H1 (cell line): ENCODE results near the gene MFSD2A.

Source experiments
- CHD1 ChIP-seq: IDR thresholded peaks from 2 replicates; pipeline ENCODE4 v1.6.1; 2012; ENCODE audit warnings: low read depth, low read length, improper control_type of control experiment
- CTCF ChIP-seq, 3 experiments: IDR thresholded peaks; 1 replicate in 2 of 3; 2 replicates in 1 of 3; pipeline versions ENCODE4 v1.5.1 to v1.6.1; 2011; ENCODE audit warnings: low read length in 3 of 3, mild to moderate bottlenecking in 3 of 3, inconsistent platforms in 2 of 3, low read depth in 1 of 3, moderate library complexity in 1 of 3; ENCODE audit not compliant: insufficient read depth in 1 of 3; ENCODE audit errors: control extremely low read depth in 1 of 3
- EGR1 ChIP-seq: IDR thresholded peaks from 2 replicates; pipeline ENCODE4 v1.6.1; 2011; ENCODE audit warnings: low read depth, low read length, borderline replicate concordance
- EP300 ChIP-seq, 2 experiments: IDR thresholded peaks; 1 replicate in 1 of 2; 2 replicates in 1 of 2; pipeline ENCODE4 v1.6.1; 2011 to 2012; ENCODE audit warnings: low read depth in 2 of 2, low read length in 2 of 2, mild to moderate bottlenecking in 2 of 2, borderline replicate concordance in 1 of 2, inconsistent platforms in 1 of 2, moderate library complexity in 1 of 2
- JUND ChIP-seq: IDR thresholded peaks from 2 replicates; pipeline ENCODE4 v1.6.1; 2011; ENCODE audit warnings: mild to moderate bottlenecking, improper control_type of control experiment, low read length
- MAX ChIP-seq: IDR thresholded peaks from 2 replicates; pipeline ENCODE4 v1.6.1; 2012; ENCODE audit warnings: inconsistent platforms
- RFX5 ChIP-seq: IDR thresholded peaks from 2 replicates; pipeline ENCODE4 v1.6.1; 2011; ENCODE audit warnings: low read depth, low read length, improper control_type of control experiment, borderline replicate concordance
- SRF ChIP-seq: IDR thresholded peaks from 2 replicates; pipeline ENCODE4 v1.6.1; 2011; ENCODE audit warnings: mild to moderate bottlenecking, low read depth, low read length, moderate library complexity
- TAF7 ChIP-seq: optimal IDR thresholded peaks from 2 replicates; pipeline ENCODE3; 2011; ENCODE audit warnings: low read depth, mild to moderate bottlenecking, inconsistent platforms, low read length, moderate library complexity, borderline replicate concordance
- TBP ChIP-seq: IDR thresholded peaks from 2 replicates; pipeline ENCODE4 v1.6.1; 2011; ENCODE audit warnings: low read depth, low read length, improper control_type of control experiment
- ZNF274 ChIP-seq: IDR thresholded peaks from 2 replicates; pipeline ENCODE4 v1.7.0; 2012; ENCODE audit warnings: low read length, borderline replicate concordance; ENCODE audit errors: extremely low read depth
- TF ChIP-seq, protein P1 (sequence below): IDR thresholded peaks from 2 replicates; pipeline ENCODE4 v1.6.1; 2011; ENCODE audit warnings: low read length, improper control_type of control experiment

DNA sequence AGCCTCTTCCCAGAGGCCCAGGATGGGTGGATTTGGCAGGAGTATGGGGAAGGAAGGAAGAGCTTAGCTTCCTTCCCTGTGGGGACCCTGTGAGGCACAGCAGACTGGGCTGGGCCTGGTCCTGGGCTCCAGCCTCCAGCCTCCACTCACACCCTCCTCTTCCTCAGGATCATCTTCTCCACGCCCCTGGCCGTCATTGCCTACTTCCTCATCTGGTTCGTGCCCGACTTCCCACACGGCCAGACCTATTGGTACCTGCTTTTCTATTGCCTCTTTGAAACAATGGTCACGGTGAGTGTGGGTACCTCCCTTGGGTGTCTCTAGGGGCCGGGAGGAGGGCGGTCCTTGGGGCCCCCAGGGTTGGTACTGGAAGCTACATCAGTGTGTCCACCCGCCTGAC, 10.1 kb downstream of the MFSD2A start:
- TF ChIP-seq JUND (no peak), CTCF (IDR thresholded peaks at IDR 0.05; ENCODE audit: control extremely low read depth in 1 of 3, insufficient read depth in 1 of 3, low read depth in 1 of 3, low read length in 3 of 3) (no peak), EGR1 (no peak), TBP (no peak), CHD1 (no peak), EP300 (IDR thresholded peaks at IDR 0.05; ENCODE audit: borderline replicate concordance in 1 of 2, low read depth in 2 of 2, low read length in 2 of 2) (no peak), SRF (no peak), RFX5 (no peak), TAF7 (no peak), MAX (no peak), ZNF274 (no peak)
- TF ChIP-seq, protein P1, sequence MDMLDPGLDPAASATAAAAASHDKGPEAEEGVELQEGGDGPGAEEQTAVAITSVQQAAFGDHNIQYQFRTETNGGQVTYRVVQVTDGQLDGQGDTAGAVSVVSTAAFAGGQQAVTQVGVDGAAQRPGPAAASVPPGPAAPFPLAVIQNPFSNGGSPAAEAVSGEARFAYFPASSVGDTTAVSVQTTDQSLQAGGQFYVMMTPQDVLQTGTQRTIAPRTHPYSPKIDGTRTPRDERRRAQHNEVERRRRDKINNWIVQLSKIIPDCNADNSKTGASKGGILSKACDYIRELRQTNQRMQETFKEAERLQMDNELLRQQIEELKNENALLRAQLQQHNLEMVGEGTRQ: no peak
